IMR-90 (cell line): ENCODE measurements around the gene RTP5. TPM values are rescaled to one million over a fixed set of nuclear protein-coding genes. Genes with fewer than 3 reads are reported as not detected.
A peak's percentile ranks its signal among the peaks of the same experiment; 100 is the strongest.

Source experiments
- ATAC-seq: fragments of 200-7000 bp; cut with Tn5 transposase; 2 replicates; pipeline ENCODE4 v1.9.1; 2020; ENCODE audit warnings: low read depth, mild to moderate bottlenecking, moderate library complexity
- BruUV-seq: library from RNA; stranded (reverse); fragments of 400-500 nt; replicated peaks from 2 replicates; lab custom pipeline; 2021; lab: Mats Ljungman, UMichigan
- CTCF ChIA-PET: fragments of 300-600 bp; formaldehyde crosslinking; extraction: SDS; loops from one replicate; lab custom pipeline; 2021; ENCODE audit warnings: antibody characterized with exemption; lab: Yijun Ruan, JAX
- POLR2A ChIA-PET: fragments of 300-600 bp; sonication (Branson Sonifier 250); formaldehyde crosslinking; loops from one replicate; lab custom pipeline; 2022; ENCODE audit warnings: antibody characterized with exemption; ENCODE audit not compliant: unreplicated experiment; lab: Charles Lee
- DNase-seq: peaks from one replicate; pipeline ENCODE4 v3.0.0; 2013
- H2AFZ ChIP-seq: replicated peaks from 2 replicates; pipeline ENCODE3; 2013; ENCODE audit warnings: low read length, mild to moderate bottlenecking; ENCODE audit not compliant: poor library complexity
- H2AK5ac ChIP-seq: 2 replicates; pipeline ENCODE4 v1.6.1; 2013; ENCODE audit warnings: low read depth, low read length, inconsistent platforms
- H2AK9ac ChIP-seq: replicated peaks from 2 replicates; pipeline ENCODE3; 2013; ENCODE audit warnings: mild to moderate bottlenecking, low read depth, low read length, moderate library complexity; ENCODE audit not compliant: poor library complexity
- H2BK120ac ChIP-seq: 2 replicates; pipeline ENCODE4 v1.6.1; 2013; ENCODE audit warnings: low read depth, low read length, inconsistent platforms
- H2BK15ac ChIP-seq: 3 replicates; pipeline ENCODE4 v1.6.1; 2013; ENCODE audit warnings: low read depth, low read length, inconsistent platforms
- H2BK20ac ChIP-seq: 2 replicates; pipeline ENCODE4 v1.6.1; 2013; ENCODE audit warnings: low read depth, mild to moderate bottlenecking, inconsistent platforms, low read length, moderate library complexity
- H2BK5ac ChIP-seq: 2 replicates; pipeline ENCODE4 v1.6.1; 2013; ENCODE audit warnings: mild to moderate bottlenecking, low read depth, low read length, inconsistent platforms; ENCODE audit not compliant: poor library complexity, severe bottlenecking
- H3K14ac ChIP-seq: replicated peaks from 2 replicates; pipeline ENCODE4 v1.6.1; 2013; ENCODE audit warnings: low read depth, low read length, inconsistent platforms
- H3K18ac ChIP-seq: 2 replicates; pipeline ENCODE4 v1.6.1; 2013; ENCODE audit warnings: low read depth, low read length, control low read depth
- H3K23ac ChIP-seq: 2 replicates; pipeline ENCODE4 v1.6.1; 2013; ENCODE audit warnings: low read depth, low read length, inconsistent platforms
- H3K27ac ChIP-seq: 2 replicates; pipeline ENCODE4 v1.5.1; 2013; ENCODE audit warnings: mild to moderate bottlenecking, control low read depth, low read length; ENCODE audit not compliant: insufficient read depth
- H3K27me3 ChIP-seq: 2 replicates; pipeline ENCODE4 v1.6.1; 2013; ENCODE audit warnings: low read length; ENCODE audit not compliant: control insufficient read depth, insufficient read depth
- H3K36me3 ChIP-seq: 2 replicates; pipeline ENCODE4 v1.6.1; 2013; ENCODE audit warnings: low read length, mixed read lengths; ENCODE audit not compliant: control insufficient read depth, insufficient read depth
- H3K4ac ChIP-seq: 2 replicates; pipeline ENCODE4 v1.6.1; 2013; ENCODE audit warnings: low read depth, low read length, inconsistent platforms
- H3K4me1 ChIP-seq: 2 replicates; pipeline ENCODE4 v1.6.1; 2013; ENCODE audit warnings: low read length, mixed read lengths; ENCODE audit not compliant: control insufficient read depth, insufficient read depth
- H3K4me2 ChIP-seq: 2 replicates; pipeline ENCODE4 v1.6.1; 2013; ENCODE audit warnings: low read depth, mild to moderate bottlenecking, control low read depth, low read length, moderate library complexity
- H3K4me3 ChIP-seq: 2 replicates; pipeline ENCODE4 v1.5.1; 2013; ENCODE audit warnings: low read depth, mild to moderate bottlenecking, control low read depth, low read length, moderate library complexity; ENCODE audit not compliant: insufficient read depth
- H3K56ac ChIP-seq: 2 replicates; pipeline ENCODE4 v1.6.1; 2013; ENCODE audit warnings: low read length, inconsistent platforms; ENCODE audit not compliant: insufficient read depth; ENCODE audit errors: extremely low read depth
- H3K79me1 ChIP-seq, 2 experiments: 2 replicates each; pipeline ENCODE4 v1.6.1; 2013; ENCODE audit warnings: low read length in 2 of 2, inconsistent platforms in 1 of 2, low read depth in 1 of 2
- H3K9ac ChIP-seq: 2 replicates; pipeline ENCODE4 v1.6.1; 2013; ENCODE audit warnings: low read depth, low read length, control low read depth
- H3K9me1 ChIP-seq: 2 replicates; pipeline ENCODE4 v1.6.1; 2013; ENCODE audit warnings: low read length, inconsistent platforms; ENCODE audit not compliant: insufficient read depth
- H3K9me3 ChIP-seq: 2 replicates; pipeline ENCODE4 v1.6.1; 2013; ENCODE audit warnings: low read length; ENCODE audit not compliant: control insufficient read depth, insufficient read depth
- H4K20me1 ChIP-seq: 2 replicates; pipeline ENCODE4 v1.6.1; 2013; ENCODE audit warnings: low read length, inconsistent platforms; ENCODE audit not compliant: insufficient read depth
- H4K5ac ChIP-seq: 2 replicates; pipeline ENCODE4 v1.6.1; 2013; ENCODE audit warnings: mild to moderate bottlenecking, low read depth, low read length, control low read depth
- H4K8ac ChIP-seq, 2 experiments: 2 replicates each; pipeline ENCODE4 v1.6.1; 2013; ENCODE audit warnings: low read depth in 2 of 2, low read length in 2 of 2, control low read depth in 1 of 2, inconsistent platforms in 1 of 2
- H4K91ac ChIP-seq: 2 replicates; pipeline ENCODE4 v1.6.1; 2013; ENCODE audit warnings: low read depth, low read length, inconsistent platforms; ENCODE audit not compliant: insufficient read depth
- BHLHE40 ChIP-seq: fragments of 150-350 bp; IDR thresholded peaks from 2 replicates; pipeline ENCODE4 v1.6.1; 2016; ENCODE audit warnings: mild to moderate bottlenecking, low read depth, low read length
- CEBPB ChIP-seq: IDR thresholded peaks from 2 replicates; pipeline ENCODE4 v1.6.1; 2012; ENCODE audit warnings: low read depth, low read length, improper control_type of control experiment
- CHD1 ChIP-seq: IDR thresholded peaks from 2 replicates; pipeline ENCODE4 v1.6.1; 2012; ENCODE audit warnings: low read depth, low read length, improper control_type of control experiment
- FOS ChIP-seq: fragments of 150-350 bp; IDR thresholded peaks from 2 replicates; pipeline ENCODE4 v1.6.1; 2016; ENCODE audit warnings: low read depth, low read length
- MAZ ChIP-seq: IDR thresholded peaks from 2 replicates; pipeline ENCODE4 v1.6.1; 2012; ENCODE audit warnings: low read depth, mild to moderate bottlenecking, low read length, improper control_type of control experiment, moderate library complexity, borderline replicate concordance
- MXI1 ChIP-seq: IDR thresholded peaks from 2 replicates; pipeline ENCODE4 v1.6.1; 2012; ENCODE audit warnings: low read depth, mild to moderate bottlenecking, low read length, moderate library complexity, borderline replicate concordance
- NFE2L2 ChIP-seq: fragments of 150-350 bp; IDR thresholded peaks from 2 replicates; pipeline ENCODE4 v1.6.1; 2016; ENCODE audit warnings: low read depth, mild to moderate bottlenecking, low read length
- POLR2A ChIP-seq: IDR thresholded peaks from 2 replicates; pipeline ENCODE4 v1.6.1; 2012; ENCODE audit warnings: mild to moderate bottlenecking, low read depth, low read length
- RAD21 ChIP-seq: IDR thresholded peaks from 2 replicates; pipeline ENCODE4 v1.6.1; 2012; ENCODE audit warnings: low read length, improper control_type of control experiment
- RCOR1 ChIP-seq: IDR thresholded peaks from 2 replicates; pipeline ENCODE4 v1.6.1; 2012; ENCODE audit warnings: mild to moderate bottlenecking, low read length, improper control_type of control experiment; ENCODE audit not compliant: insufficient replicate concordance
- RFX5 ChIP-seq: IDR thresholded peaks from 2 replicates; pipeline ENCODE4 v1.8.0; 2012; ENCODE audit warnings: low read depth, mild to moderate bottlenecking, low read length, moderate library complexity
- SMC3 ChIP-seq: fragments of 150-350 bp; IDR thresholded peaks from 2 replicates; pipeline ENCODE4 v1.6.1; 2016; ENCODE audit warnings: low read depth, mild to moderate bottlenecking, antibody characterized with exemption, low read length, moderate library complexity
- WGBS, 2 experiments: methylation state at CpG; one replicate each; pipeline versions ENCODE4 v1.1.5 to v1.1.7; 2013; ENCODE audit warnings: missing lambda C conversion rate in 2 of 2; ENCODE audit not compliant: insufficient read length in 1 of 2; ENCODE audit errors: extremely low coverage in 2 of 2; 5-methylcytosine and 5-hydroxymethylcytosine counted together
- dilution Hi-C: fragments of 300-500 bp; cut with HindIII; formaldehyde crosslinking; loops from one replicate; pipeline ENCODE4 v1.14.3; 2018; ENCODE audit warnings: low sequenced_read_pairs; ENCODE audit not compliant: unreplicated experiment
- in situ Hi-C: fragments of 300-500 bp; cut with MboI; formaldehyde crosslinking; loops from 3 replicates; pipeline ENCODE4 v1.14.3; 2019; ENCODE audit warnings: low sequenced_read_pairs, inconsistent platforms, mixed read lengths
- intact Hi-C: fragments of 100-400 bp; cut with micrococcal nuclease; formaldehyde crosslinking; loops from 2 replicates; pipeline ENCODE4 v1.10.0; 2022
- polyA plus RNA-seq, 3 experiments: library from polyadenylated mRNA; depleted of rRNA; stranded (reverse); fragments of >200 nt; gene quantifications; 2 replicates each; pipeline ENCODE4 v1.2.3, GENCODE V29; 2012; ENCODE audit warnings: low replicate concordance in 1 of 3
- total RNA-seq: library from RNA; depleted of rRNA; stranded (reverse); fragments of >200 nt; gene quantifications from 2 replicates; pipeline ENCODE4 v1.2.3, GENCODE V29; 2012
- TF ChIP-seq, protein P1 (sequence below): fragments of 150-350 bp; IDR thresholded peaks from 2 replicates; pipeline ENCODE4 v1.6.1; 2016; ENCODE audit warnings: low read depth, mild to moderate bottlenecking, low read length, moderate library complexity, borderline replicate concordance
- TF ChIP-seq, protein P2 (sequence below): conservative IDR thresholded peaks from 2 replicates; pipeline ENCODE4 v1.5.1; 2012; ENCODE audit warnings: mild to moderate bottlenecking, low read depth, low read length, improper control_type of control experiment
- TF ChIP-seq, protein P3 (sequence below): fragments of 150-350 bp; IDR thresholded peaks from 2 replicates; pipeline ENCODE4 v1.6.1; 2017; ENCODE audit warnings: mild to moderate bottlenecking, antibody characterized with exemption, low read length, low read depth

RTP5 gene
- total and polyA plus RNA-seq, 2 of the 4 experiments (the other 2 are of a cell fraction), result not detected

DNA sequence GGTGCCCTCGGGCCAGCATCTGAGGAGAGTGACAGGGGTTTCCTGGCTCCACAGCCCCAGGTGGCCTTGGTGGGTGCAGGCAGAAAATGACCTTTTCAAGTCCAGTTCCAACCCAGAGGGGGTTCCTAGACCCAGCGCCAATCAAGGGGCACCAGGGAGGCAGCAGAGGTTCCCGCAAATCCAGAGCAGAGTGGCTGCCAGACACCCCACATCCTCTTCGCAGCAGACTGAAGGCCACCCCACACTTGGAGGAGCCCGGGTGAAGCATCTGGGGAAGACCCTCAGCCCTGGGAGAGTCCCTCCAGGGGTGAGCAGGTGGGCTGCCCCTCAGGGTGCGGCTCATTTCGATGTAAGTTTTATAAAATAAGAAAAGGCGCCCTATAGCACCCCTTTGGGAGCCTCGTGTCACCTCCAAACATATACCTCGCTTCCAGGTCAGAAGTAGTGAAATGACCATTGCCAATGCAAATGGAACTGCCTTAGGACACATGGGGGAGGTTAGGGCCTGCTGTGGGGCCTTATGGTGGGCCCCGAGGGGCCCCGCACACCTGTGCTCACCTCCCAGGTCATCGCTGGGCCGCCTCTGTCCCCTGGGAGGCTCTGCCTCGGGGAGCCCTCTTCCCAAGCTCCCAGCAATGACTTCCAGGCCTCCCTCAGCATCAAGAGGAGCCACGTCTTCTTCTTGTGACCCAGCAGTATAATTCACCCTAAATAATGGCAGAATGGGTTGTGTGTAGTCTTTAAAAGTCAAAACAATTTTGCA lies 11.0 kb downstream of the RTP5 start:
- Histone ChIP-seq H3K4me1 (no peaks in the 10 kb centered on the region), H3K18ac (no peak overlapping the region), H3K9ac (no peak overlapping the region), H2AK9ac (peak overlapping the region; percentile 62), H2AFZ (peak overlapping the region; percentile 99), H2BK5ac (no peak overlapping the region), H2BK120ac (no peak overlapping the region), H3K14ac (no peak overlapping the region), H3K4me2 (peak overlapping the region; percentile 74), H4K91ac (no peak overlapping the region), H4K20me1 (no peaks in the 10 kb centered on the region), H4K8ac (peak overlapping the region; percentile 17 to 74; a peak in 2 of 4 replicates), H2BK20ac (no peak overlapping the region), H3K36me3 (no peaks in the 10 kb centered on the region), H3K9me1 (no peaks in the 10 kb centered on the region), H3K23ac (no peak overlapping the region), H4K5ac (no peak overlapping the region), H3K4me3 (peak overlapping the region; percentile 69), H3K79me1 (no peaks in the 10 kb centered on the region), H3K56ac (no peak overlapping the region), H2BK15ac (no peak overlapping the region), H3K27ac (no peak overlapping the region), H3K4ac (peak overlapping the region; percentile 11; the same call in 1 of the 2 replicates), H3K9me3 (no peaks in the 10 kb centered on the region), H2AK5ac (no peak overlapping the region), H3K27me3 (no peaks in the 10 kb centered on the region)
- in situ Hi-C loops, result no loop called here
- ATAC-seq, result no peak
- ChIA-PET CTCF (no interaction called here), POLR2A (no interaction called here)
- intact Hi-C loops, result no loop called here
- no peak for DNase-seq
- WGBS, 2 experiments, result 83% methylated on average over 3 of the region's 16 CpGs; no CpG with 5 or more reads in 1 of the 2 experiments
- no TSS peak for BruUV-seq
- dilution Hi-C loops, result no loop called here
- TF ChIP-seq MXI1, result no peak
- no peak for TF ChIP-seq SMC3
- TF ChIP-seq, protein P1, sequence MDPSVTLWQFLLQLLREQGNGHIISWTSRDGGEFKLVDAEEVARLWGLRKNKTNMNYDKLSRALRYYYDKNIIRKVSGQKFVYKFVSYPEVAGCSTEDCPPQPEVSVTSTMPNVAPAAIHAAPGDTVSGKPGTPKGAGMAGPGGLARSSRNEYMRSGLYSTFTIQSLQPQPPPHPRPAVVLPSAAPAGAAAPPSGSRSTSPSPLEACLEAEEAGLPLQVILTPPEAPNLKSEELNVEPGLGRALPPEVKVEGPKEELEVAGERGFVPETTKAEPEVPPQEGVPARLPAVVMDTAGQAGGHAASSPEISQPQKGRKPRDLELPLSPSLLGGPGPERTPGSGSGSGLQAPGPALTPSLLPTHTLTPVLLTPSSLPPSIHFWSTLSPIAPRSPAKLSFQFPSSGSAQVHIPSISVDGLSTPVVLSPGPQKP, result no peak
- no peak for TF ChIP-seq CHD1
- TF ChIP-seq CEBPB, result no peak
- no peak for TF ChIP-seq RFX5
- TF ChIP-seq, protein P2, sequence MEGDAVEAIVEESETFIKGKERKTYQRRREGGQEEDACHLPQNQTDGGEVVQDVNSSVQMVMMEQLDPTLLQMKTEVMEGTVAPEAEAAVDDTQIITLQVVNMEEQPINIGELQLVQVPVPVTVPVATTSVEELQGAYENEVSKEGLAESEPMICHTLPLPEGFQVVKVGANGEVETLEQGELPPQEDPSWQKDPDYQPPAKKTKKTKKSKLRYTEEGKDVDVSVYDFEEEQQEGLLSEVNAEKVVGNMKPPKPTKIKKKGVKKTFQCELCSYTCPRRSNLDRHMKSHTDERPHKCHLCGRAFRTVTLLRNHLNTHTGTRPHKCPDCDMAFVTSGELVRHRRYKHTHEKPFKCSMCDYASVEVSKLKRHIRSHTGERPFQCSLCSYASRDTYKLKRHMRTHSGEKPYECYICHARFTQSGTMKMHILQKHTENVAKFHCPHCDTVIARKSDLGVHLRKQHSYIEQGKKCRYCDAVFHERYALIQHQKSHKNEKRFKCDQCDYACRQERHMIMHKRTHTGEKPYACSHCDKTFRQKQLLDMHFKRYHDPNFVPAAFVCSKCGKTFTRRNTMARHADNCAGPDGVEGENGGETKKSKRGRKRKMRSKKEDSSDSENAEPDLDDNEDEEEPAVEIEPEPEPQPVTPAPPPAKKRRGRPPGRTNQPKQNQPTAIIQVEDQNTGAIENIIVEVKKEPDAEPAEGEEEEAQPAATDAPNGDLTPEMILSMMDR, result no peak
- no peak for TF ChIP-seq NFE2L2
- TF ChIP-seq, protein P3, sequence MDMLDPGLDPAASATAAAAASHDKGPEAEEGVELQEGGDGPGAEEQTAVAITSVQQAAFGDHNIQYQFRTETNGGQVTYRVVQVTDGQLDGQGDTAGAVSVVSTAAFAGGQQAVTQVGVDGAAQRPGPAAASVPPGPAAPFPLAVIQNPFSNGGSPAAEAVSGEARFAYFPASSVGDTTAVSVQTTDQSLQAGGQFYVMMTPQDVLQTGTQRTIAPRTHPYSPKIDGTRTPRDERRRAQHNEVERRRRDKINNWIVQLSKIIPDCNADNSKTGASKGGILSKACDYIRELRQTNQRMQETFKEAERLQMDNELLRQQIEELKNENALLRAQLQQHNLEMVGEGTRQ, result no peak
- TF ChIP-seq RCOR1, result no peak
- no peak for TF ChIP-seq FOS
- no peak for TF ChIP-seq RAD21
- TF ChIP-seq MAZ, result no peak
- TF ChIP-seq BHLHE40, result no peak
- no peak for TF ChIP-seq POLR2A
